ENCODE results near the gene MLC1. TPM values are rescaled to one million over a fixed set of nuclear protein-coding genes. Genes with fewer than 3 reads are reported as not detected.

Gene MLC1
- total RNA-seq (2014; rRNA removed; shearing (Covaris generic)), result not detected in 2 replicates

DNA sequence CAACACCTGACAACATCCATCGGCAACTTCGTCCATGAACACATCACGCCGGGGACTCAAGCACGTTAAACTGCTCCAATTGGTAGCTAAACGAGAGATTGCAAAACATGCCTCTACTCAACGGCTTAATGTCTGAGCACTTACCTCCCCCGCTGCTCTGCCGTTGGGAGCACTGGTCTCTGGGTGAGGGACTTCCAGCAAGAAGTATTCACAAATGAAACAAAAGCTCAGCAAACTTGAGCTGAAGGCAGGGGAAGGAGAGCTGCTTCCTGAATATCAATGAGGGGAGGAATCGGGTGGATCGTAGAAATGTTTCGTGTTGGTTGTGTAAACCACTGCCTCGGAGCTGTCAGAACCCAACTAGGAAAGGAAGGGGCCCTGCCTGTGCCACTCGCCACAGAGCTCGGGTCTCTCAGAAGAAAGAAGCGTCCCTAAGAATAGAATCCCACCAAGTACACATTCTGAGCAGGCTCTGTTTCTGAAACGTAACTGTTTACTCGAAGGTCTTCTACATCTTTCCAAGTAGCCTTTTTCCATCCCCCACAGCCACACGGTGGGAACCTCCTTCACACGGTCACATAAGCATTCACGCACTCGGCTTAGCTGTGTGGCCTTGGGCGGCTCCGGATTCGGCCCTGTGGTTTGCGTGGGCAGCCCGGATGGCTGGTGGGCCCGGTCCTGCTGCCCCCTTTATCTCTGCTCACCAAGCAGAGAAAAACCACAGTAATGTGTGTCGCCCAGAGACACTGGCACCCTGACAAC, at the start of gene MLC1:
MLC1 (minus strand) TSS at position 216 of the 762 bp plus-strand sequence. CDS start 524 bp downstream, outside the sequence.
- DNase-seq (ENCODE audit: low spot score), result peak; percentile 23
- in situ Hi-C loops (cut with HindIII; ENCODE audit: low sequenced_read_pairs), result no loop called here

DNA sequence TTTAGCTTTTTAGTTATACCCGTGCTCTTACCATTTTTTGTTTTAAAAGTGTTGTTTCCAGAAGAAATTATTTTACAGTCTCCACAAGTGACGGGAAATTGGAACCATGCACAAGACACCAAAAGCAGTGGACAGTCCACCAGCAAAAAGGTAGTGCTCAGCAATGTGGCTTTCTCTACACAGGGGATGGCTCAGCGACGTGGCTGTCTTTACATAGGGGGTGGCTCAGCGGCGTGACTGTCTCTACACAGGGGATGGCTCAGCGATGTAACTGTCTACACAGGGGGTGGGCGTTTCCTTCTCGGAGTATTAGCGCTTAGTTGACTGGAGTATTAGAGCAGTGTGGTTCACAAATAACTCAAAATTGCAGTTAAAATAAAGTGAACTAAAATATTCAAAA, 49.3 kb upstream of the MLC1 start:
- in situ Hi-C loops (cut with HindIII; ENCODE audit: low sequenced_read_pairs), result no loop called here
- no peak for DNase-seq (ENCODE audit: low spot score)

DNA sequence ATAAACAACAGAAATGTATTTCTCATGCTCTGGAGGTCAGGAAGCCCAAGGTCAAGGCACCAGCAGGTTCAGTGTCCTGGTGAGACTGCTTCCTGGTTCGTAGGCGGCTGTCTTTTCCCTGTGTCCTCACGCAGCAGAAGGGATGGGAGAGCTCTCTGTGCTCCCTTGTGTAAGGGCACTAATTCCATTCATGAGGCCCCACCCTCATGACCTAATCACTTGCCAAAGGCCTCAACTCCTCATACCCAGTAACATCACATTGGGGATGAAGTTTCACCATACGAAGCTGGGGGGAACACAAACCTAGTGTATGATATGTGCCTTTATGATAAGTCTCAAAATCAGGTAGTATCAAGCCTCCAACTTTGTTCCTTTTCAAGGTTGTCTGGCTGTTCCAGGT, 46.7 kb upstream of the MLC1 start:
- in situ Hi-C loops (cut with HindIII; ENCODE audit: low sequenced_read_pairs), result no loop called here
- no peak for DNase-seq (ENCODE audit: low spot score)

DNA sequence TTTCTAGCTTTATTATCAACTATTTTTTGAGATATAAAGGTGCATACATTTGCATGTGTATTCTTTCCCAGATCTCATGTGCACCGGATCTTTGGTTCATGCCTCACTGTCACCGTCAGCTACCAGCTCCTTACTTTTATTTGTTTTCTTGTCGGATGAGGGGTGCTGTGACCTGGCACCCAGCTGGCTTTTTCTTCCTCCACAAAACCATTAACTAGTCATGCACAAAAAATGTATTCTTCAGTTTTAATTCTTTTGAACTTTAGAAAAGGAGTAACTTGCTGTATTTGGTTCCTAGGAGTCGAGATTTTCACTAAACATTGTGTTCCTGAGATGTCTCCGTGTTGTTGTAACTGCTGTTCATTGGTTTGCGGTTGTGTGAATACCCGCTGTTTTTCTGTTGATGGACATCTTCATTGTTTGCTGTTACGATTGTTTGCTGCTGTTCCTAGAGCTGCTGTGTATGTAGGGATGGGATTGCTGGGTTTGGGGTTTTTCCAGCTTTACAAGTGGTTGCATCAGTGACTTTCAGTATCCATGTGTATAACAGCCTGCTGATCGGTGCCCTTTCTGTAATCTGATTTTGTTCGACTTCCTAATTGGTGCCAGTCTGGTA, 44.0 kb upstream of the MLC1 start:
- DNase-seq (ENCODE audit: low spot score), result no peak

DNA sequence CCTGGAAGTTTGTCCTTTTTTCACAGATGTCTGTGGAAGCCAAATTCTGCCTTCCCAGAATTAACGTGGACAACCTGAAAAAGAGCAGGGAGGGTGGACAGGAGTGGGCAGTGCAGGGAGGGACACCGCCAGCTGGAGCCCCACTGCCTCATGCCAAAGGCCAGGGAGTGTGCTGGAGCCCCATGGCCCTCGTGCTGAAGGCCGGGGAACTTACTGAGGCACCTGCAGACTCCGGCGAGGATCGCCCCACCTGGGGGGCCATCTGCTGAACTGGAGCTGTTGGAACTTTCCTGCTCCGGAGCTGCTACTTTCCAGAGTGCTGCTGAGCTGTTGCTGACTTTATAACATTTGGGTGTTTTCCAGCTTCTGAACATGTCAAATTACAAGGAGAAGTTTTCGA, 39.8 kb upstream of the MLC1 start:
- in situ Hi-C loops (cut with HindIII; ENCODE audit: low sequenced_read_pairs), result no loop called here
- DNase-seq (ENCODE audit: low spot score), result no peak

More for the DNA sequence above, 44.0 kb upstream of the MLC1 start:
- in situ Hi-C loops (cut with HindIII; ENCODE audit: low sequenced_read_pairs), result no loop called here

DNA sequence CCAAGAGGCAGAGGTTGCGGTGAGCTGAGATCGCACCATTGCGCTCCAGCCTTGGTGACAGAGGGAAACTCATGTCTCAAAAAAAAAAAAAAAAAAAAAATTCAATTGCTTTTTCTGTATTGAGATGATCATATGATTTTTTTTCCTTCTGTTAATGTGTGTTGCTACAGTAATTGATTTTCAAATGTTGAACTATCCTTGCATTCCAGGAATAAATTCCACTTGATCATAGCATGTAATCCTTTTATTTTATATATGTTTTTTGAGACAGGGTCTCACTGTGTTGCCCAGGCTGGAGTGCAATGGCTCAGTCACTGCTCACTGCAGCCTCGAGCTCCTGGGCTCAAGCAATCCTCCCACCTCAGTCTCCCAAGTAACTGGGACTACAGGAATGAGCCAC, 37.9 kb upstream of the MLC1 start:
- no peak for DNase-seq (ENCODE audit: low spot score)
- in situ Hi-C loops (cut with HindIII; ENCODE audit: low sequenced_read_pairs), result no loop called here

DNA sequence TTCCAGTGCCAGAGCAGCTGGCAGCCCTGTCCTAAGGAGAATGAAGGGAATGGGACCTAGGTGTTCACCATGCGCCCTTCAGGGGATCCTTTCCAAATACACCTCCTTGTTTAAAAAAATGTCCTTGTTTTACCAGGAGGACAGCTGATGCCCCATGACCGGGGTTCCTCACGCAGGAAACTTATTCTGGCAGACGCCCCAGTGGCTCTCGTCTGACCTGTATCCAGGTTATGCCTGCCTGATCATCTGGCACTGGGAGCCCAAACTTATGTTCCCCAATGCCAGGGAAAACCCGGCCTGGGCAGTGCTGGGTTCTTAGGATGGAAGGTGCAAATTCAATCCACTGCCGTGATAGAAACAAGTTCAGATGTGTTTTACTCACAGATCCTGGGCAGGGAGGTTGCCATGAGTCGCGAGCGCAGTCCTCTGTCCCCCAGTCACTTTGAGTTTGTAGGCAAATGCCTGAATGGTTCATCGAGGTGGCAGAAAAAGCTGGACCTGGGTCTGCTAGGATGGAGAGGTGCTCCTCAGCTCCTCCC, 36.0 kb upstream of the MLC1 start:
- in situ Hi-C loops (cut with HindIII; ENCODE audit: low sequenced_read_pairs), result no loop called here
- DNase-seq (ENCODE audit: low spot score), result no peak

DNA sequence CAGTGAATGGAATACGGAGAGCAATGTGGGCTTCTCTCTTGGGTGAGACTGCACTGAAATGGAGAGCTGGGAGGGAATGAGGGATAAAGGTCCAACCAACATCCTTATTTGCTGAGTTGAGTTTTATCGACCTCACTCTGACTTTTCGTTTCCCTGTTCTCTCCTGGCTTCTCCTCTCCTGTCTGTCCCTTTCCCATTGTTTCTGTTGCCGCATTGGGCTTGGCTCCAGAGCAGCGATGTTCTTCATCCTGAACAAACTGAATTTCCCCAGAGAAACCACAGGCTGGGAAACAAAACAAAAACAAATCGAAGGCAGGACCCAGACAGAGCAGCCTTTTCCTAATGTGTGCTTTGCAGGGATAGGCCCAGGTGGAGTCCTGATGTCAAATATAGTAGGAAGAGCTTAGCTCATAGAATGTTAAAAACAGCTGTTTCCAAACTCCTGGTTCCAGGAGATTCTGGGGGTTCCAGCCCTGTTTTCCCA, 34.6 kb upstream of the MLC1 start:
- in situ Hi-C loops (cut with HindIII; ENCODE audit: low sequenced_read_pairs), result no loop called here
- DNase-seq (ENCODE audit: low spot score), result no peak

DNA sequence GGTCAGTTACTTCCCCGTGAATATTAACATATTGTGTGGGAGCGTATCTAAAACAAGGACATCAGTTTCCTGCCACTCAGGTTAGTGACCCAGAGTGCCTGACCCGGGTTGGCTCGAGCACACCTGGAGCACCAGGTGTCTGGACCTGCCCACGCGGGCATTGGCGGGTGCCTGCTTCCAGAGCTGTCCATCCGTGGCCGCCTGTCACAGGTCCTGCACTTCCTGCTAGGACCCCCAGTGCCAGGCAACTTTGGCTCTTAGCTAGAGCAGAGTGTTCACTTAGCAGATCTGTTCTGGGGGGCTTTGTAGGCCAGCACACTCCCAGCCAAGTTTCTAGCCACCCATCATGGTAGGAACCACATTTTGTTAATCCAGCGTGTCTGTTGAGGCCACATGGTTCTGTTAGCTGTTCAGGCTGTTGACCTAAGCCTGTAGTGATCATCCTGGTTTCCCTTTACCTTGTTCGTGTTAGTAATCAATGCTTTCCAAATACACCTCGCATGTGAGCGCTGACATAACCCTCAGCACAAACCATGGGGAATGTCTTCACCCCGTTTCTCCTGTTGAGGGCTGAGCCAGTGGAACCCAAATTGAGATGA, 34.0 kb upstream of the MLC1 start:
- no peak for DNase-seq (ENCODE audit: low spot score)
- in situ Hi-C loops (cut with HindIII; ENCODE audit: low sequenced_read_pairs), result no loop called here

DNA sequence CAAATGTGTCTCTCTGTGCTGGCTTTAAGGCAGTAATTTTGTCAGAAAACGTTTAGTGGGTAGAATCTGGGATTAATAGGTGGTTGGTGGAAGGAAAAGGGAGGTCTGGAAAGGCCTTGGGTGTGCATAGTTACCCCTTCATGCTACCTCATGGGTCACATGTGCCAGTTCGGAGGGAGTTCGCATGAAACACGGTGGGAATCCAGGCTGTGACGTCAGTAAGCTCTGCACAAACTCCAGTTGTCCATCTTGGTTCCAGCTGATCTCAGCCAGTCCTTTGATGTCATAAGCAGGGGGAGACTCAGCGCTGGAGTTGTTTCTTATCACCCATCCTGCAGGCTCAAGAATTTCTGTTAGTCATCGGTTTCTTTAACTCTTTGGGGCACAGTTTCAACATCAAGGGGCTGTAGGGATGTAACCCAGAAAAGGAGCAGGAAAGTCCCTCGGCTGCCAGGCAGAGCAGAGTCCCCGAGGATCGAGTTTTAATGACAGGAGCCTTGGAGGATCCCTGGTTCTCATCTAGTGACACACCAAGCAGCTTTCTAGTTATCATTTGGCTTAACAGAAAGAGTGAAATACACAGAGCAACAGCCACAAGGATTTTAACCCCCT, 33.4 kb upstream of the MLC1 start:
- no peak for DNase-seq (ENCODE audit: low spot score)
- in situ Hi-C loops (cut with HindIII; ENCODE audit: low sequenced_read_pairs), result no loop called here

DNA sequence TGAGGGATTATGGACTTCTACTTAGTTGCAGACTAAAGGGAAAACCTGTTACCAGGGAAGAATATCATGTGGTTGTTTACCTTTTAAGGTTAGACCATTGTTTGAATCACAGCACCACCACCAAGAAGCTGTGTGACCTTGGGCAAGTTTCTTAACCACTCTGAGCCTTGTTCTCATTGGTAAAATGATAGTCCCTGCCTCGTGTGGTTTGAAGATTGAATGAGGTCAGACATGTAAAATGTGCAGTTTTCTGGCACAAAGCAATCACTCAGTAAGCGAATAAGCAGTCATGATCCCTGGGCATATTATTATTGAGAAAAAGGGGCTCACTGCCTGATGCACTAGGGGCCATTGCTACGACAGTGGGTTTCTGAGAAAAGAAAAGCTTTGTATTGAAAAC, 32.9 kb upstream of the MLC1 start:
- DNase-seq (ENCODE audit: low spot score), result no peak
- in situ Hi-C loops (cut with HindIII; ENCODE audit: low sequenced_read_pairs), result no loop called here

DNA sequence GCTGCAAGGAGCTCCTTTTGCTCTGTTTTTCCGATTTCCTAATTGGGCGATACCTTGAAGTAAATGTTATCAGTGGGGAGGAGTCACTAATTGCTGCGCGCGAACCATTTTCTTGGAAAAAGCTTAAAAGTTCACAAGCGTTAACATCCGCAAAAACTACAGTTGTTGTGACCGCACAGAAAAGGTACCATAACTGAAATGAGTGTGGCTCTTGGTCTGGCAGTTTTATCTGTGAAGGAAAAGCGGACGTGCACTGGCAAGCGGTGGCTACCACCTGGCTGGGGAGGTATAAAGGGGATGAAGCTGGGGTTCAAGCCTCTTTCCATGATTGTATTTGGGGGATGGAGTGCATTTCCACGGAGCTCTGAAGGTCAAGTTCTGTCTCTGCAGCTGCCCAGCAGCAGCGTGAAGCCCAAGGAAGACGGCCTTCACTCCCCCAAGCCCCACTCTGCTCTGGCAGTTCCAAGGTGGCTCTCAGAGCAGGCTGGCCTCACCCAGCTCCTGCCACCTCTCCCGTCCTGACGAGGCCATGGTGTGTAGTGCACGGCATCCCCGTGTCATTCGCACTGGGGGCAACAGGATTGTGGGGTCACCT, 32.0 kb upstream of the MLC1 start:
- in situ Hi-C loops (cut with HindIII; ENCODE audit: low sequenced_read_pairs), result no loop called here
- DNase-seq (ENCODE audit: low spot score), result no peak

DNA sequence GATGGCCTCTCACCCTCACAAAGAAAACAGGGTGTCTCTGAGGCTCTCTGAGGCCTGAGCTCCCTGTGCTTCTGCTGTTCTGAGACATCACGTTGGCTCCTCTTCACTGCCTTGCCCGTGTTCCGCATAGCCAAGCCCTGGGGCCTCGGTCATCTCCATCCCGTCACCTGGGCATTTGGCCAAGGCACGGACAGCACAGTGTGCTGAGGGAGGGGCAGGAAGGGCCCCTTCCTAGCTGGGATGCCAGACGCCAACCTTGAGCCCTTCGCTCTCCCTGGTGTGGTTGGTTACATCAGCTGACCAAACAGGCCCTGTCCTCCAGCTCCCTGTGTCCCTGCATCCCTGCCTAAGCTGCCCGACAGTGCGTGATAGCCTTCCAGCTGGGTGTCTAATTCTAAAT, 30.5 kb upstream of the MLC1 start:
- DNase-seq (ENCODE audit: low spot score), result no peak
- in situ Hi-C loops (cut with HindIII; ENCODE audit: low sequenced_read_pairs), result no loop called here

DNA sequence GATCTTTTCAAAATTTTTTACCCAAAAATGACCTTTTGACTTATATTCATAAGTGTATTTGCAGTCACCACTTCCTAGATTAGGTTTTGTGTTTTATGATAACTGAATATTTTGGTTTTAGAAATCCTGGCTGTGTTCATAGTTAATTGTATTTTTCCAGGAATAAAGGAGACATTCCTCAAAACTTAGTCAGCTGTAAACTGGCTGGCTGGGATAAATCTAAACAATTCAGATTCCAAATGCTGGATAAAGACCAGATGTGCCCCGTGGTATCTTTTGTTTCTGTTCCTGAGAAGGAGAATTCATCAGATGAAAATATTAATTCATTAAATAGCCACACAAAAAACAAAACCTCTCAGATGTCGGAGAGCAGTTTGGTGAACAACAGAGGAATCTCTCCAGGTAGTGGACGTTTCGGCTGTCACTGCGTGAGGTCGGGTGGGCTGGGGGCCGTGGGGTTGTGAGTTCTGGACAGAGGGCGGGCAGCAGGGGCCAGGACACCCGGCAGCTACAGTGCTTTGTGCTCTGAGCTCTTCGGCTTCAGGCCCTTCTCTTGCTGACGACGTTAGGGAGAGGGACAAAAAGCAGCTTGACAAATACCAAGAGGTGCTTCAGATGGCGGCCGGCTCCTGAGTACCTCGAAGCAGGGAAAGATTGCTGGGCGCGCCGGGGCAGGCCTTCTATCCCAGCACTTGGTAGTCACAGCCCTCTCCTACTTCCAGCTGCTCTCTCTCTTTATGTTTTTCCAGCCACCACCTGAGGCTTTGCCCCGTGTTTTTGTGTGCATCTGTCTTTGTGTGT, 29.2 kb upstream of the MLC1 start:
- in situ Hi-C loops (cut with HindIII; ENCODE audit: low sequenced_read_pairs), result no loop called here
- DNase-seq (ENCODE audit: low spot score), result no peak

DNA sequence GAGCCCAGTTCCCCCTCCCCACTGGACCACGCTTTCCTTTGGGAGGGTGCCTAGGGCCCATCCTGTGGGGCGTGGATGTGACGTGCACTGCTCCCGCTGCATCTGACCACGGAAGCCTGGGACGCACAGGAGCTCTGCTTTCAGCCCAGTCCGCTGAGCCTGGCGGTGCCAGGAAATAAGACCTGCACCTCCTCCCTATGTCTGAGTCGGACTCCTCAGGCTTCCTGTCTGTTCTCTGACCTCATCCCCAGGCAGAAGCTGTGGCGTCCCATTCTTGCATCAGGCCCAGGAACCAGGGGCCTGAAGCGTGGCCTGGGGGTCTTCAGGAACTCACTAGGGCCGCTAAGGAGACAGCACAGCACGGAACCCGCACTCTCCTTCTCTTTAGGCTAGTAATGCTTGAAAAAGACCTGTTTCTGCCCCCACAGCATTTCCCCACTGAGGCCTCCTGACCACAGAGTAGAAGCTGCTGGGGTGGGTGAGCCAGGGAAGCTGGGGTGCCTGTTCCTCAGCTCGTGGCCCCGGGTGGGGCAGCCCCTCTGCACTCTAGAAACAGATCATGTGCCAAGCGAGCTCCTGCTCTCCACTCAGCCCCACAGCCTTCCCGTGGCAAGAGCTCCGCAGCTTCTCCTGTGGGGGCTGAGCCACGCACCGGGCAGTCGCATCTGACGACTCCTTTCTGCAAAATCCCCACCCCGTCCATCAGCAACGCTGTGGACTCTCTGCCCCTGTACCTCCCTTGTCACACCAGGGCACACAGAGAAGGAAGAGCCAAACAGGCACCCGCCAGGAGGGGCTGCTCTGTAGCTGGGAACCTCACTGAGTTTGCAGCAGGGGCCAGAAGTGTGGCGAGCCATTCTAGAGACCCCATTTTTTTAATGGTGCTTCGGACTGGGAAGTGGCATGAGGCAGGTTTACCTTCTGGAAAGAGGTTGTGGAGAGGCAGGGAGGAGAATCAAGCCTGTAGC, 27.2 kb upstream of the MLC1 start:
- no peak for DNase-seq (ENCODE audit: low spot score)
- in situ Hi-C loops (cut with HindIII; ENCODE audit: low sequenced_read_pairs), result no loop called here

DNA sequence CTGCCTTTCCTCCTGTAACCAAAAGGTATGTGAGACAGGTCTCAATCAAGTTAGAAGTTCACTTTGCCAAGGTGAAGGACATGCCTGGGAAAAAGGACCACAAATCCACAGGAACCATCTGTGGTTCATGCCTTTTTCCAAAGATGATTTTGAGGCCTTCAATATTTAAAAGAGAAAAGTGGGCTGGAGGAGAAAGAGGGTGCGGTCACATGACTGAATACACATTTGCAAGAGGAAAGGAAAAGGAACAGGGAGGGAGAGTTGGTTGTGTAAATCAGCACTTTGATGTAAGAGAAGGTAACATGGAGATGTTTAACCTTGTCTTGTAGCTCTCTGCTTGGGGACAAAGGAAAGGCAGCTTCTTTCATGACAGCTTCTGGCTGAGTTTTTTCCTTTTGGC, 25.8 kb upstream of the MLC1 start:
- in situ Hi-C loops (cut with HindIII; ENCODE audit: low sequenced_read_pairs), result no loop called here
- no peak for DNase-seq (ENCODE audit: low spot score)

DNA sequence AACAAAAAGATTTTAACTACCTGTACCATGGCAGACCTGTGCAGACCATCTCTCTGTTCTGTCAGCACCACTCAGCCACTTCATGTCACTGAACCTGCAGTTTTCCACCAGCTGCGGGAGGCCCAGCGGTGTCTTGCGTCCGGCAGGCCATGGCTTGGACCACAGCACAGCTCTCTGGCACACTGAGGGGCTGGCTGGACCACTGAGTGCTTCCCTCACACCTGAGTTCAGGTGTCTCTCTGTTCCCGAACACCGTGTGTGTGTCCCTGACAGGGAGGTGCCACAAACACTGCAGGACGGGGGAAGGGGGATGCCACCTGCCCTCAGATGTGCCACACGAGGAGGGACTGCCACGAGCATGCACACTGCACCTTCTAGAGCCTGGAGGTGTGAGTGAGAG, 22.3 kb upstream of the MLC1 start:
- in situ Hi-C loops (cut with HindIII; ENCODE audit: low sequenced_read_pairs), result no loop called here
- DNase-seq (ENCODE audit: low spot score), result no peak

Measured in G401 (cell line).